K562 (cell line): ENCODE results near the gene SLC6A6. TPM values are rescaled to one million over a fixed set of nuclear protein-coding genes. Genes with fewer than 3 reads are reported as not detected.

Source experiments
- ARHGAP35 ChIP-seq: fragments of 450-650 bp; IDR thresholded peaks from 2 replicates; pipeline ENCODE4 v1.6.1; 2018; ENCODE audit not compliant: partially characterized antibody
- ARID1B ChIP-seq: fragments of 450-650 bp; IDR thresholded peaks from 2 replicates; pipeline ENCODE4 v1.6.1; 2016; ENCODE audit warnings: antibody characterized with exemption, mild to moderate bottlenecking, inconsistent platforms
- BHLHE40 ChIP-seq: IDR thresholded peaks from 2 replicates; pipeline ENCODE4 v1.6.1; 2011; ENCODE audit warnings: low read length, improper control_type of control experiment
- CGGBP1 ChIP-seq: fragments of 250-450 bp; sonication (Bioruptor Pico); IDR thresholded peaks from 2 replicates; pipeline ENCODE4 v1.9.0; 2021; ENCODE audit warnings: mild to moderate bottlenecking
- DIDO1 ChIP-seq: fragments of 450-650 bp; IDR thresholded peaks from 2 replicates; pipeline ENCODE4 v1.6.1; 2016; ENCODE audit warnings: low read depth, missing biosample characterization, missing genetic modification characterization
- FOXM1 ChIP-seq, 2 experiments: fragments of 450-650 bp in 1 of 2; sonication (generic) in 1 of 2; formaldehyde crosslinking in 1 of 2; IDR thresholded peaks; 2 replicates each; pipeline versions ENCODE4 v1.6.1 to v1.9.0; 2017 to 2022; ENCODE audit warnings: low read depth in 2 of 2, mild to moderate bottlenecking in 2 of 2, missing genetic modification reagents in 1 of 2, moderate library complexity in 1 of 2
- HNRNPH1 ChIP-seq: fragments of 200-400 bp; formaldehyde crosslinking; optimal IDR thresholded peaks from 2 replicates; pipeline ENCODE3; 2017; ENCODE audit warnings: low read depth, mild to moderate bottlenecking, low read length, moderate library complexity
- KDM1A ChIP-seq, 2 experiments: fragments of 450-650 bp; IDR thresholded peaks; 2 replicates each; pipeline ENCODE4 v1.6.1; 2016; ENCODE audit warnings: mild to moderate bottlenecking in 2 of 2
- KDM2B ChIP-seq: fragments of 250-450 bp; sonication (Bioruptor Pico); IDR thresholded peaks from 2 replicates; pipeline ENCODE4 v1.8.0; 2021; ENCODE audit warnings: mild to moderate bottlenecking, moderate library complexity
- KLF16 ChIP-seq: IDR thresholded peaks from 2 replicates; pipeline ENCODE4 v1.6.1; 2016; ENCODE audit warnings: antibody characterized with exemption
- MAX ChIP-seq: sonication (generic); formaldehyde crosslinking; IDR thresholded peaks from 2 replicates; pipeline ENCODE4 v1.9.0; 2022; ENCODE audit warnings: mild to moderate bottlenecking, missing genetic modification reagents
- MCM2 ChIP-seq: fragments of 450-650 bp; IDR thresholded peaks from 2 replicates; pipeline ENCODE4 v1.6.1; 2017; ENCODE audit warnings: low read depth, mild to moderate bottlenecking
- MNT ChIP-seq, 2 experiments: fragments of 450-650 bp; conservative IDR thresholded peaks; 2 replicates each; pipeline ENCODE4 v1.6.1; 2017; ENCODE audit warnings: mild to moderate bottlenecking in 2 of 2, moderate library complexity in 2 of 2
- MYNN ChIP-seq, 2 experiments: sonication (generic); formaldehyde crosslinking in 1 of 2; IDR thresholded peaks; 2 replicates each; pipeline versions ENCODE4 v1.5.0 to v1.6.1; 2016 to 2020; ENCODE audit warnings: antibody characterized with exemption in 1 of 2, missing genetic modification reagents in 1 of 2
- NFYB ChIP-seq: IDR thresholded peaks from 2 replicates; pipeline ENCODE4 v1.6.1; 2011; ENCODE audit warnings: mild to moderate bottlenecking, moderate library complexity; ENCODE audit not compliant: insufficient read length; ENCODE audit errors: extremely low read depth
- PHB2 ChIP-seq: fragments of 450-650 bp; IDR thresholded peaks from 2 replicates; pipeline ENCODE4 v1.6.1; 2017; ENCODE audit warnings: low read depth
- POU5F1 ChIP-seq: fragments of 150-350 bp; IDR thresholded peaks from 2 replicates; pipeline ENCODE4 v1.6.1; 2014; ENCODE audit warnings: borderline replicate concordance, low read length, low read depth, mild to moderate bottlenecking; ENCODE audit not compliant: partially characterized antibody
- RB1 ChIP-seq: fragments of 450-650 bp; IDR thresholded peaks from 2 replicates; pipeline ENCODE4 v1.6.1; 2017; ENCODE audit warnings: low read depth, mild to moderate bottlenecking
- RBM25 ChIP-seq: fragments of 200-400 bp; formaldehyde crosslinking; IDR thresholded peaks from 2 replicates; pipeline ENCODE4 v1.6.1; 2018; ENCODE audit warnings: low read length, low read depth, moderate library complexity; ENCODE audit not compliant: severe bottlenecking
- SETDB1 ChIP-seq: IDR thresholded peaks from one replicate; pipeline ENCODE4 v1.6.1; 2012; ENCODE audit warnings: low read length, control low read depth, inconsistent platforms
- SMARCB1 ChIP-seq: IDR thresholded peaks from 2 replicates; pipeline ENCODE4 v1.6.1; 2011; ENCODE audit warnings: improper control_type of control experiment, low read depth; ENCODE audit not compliant: insufficient read length
- SUPT5H ChIP-seq: fragments of 450-650 bp; IDR thresholded peaks from 2 replicates; pipeline ENCODE4 v1.6.1; 2016
- ZFP91 ChIP-seq: sonication (generic); formaldehyde crosslinking; IDR thresholded peaks from 2 replicates; pipeline ENCODE4 v1.8.0; 2022; ENCODE audit warnings: mild to moderate bottlenecking, missing genetic modification reagents
- ZFX ChIP-seq: sonication (generic); formaldehyde crosslinking; IDR thresholded peaks from 2 replicates; pipeline ENCODE4 v1.8.0; 2022; ENCODE audit warnings: mild to moderate bottlenecking, missing genetic modification reagents, moderate library complexity
- ZNF143 ChIP-seq: sonication (generic); formaldehyde crosslinking; IDR thresholded peaks from 2 replicates; pipeline ENCODE4 v1.9.0; 2022; ENCODE audit warnings: mild to moderate bottlenecking, missing genetic modification reagents
- ZNF324 ChIP-seq: fragments of 250-450 bp; sonication (Bioruptor Pico); IDR thresholded peaks from 2 replicates; pipeline ENCODE4 v1.4.0; 2020; ENCODE audit warnings: mild to moderate bottlenecking
- ZNF75A ChIP-seq: fragments of 450-650 bp; formaldehyde crosslinking; IDR thresholded peaks from 2 replicates; pipeline ENCODE4 v1.4.0; 2020; ENCODE audit warnings: mild to moderate bottlenecking
- ZNF766 ChIP-seq: fragments of 200-800 bp; sonication (Bioruptor generic); conservative IDR thresholded peaks from 2 replicates; pipeline ENCODE4 v1.6.1; 2016; ENCODE audit warnings: missing genetic modification characterization, missing compliant biosample characterization
- polyA plus RNA-seq, 8 experiments: library from polyadenylated mRNA; depleted of rRNA in 4 of 8; stranded (reverse) in 5 of 8; unstranded in 3 of 8; fragments of >200 nt; fragmentation: Nextera tagmentation in 2 of 8; fragmentation: Illumina TruSeq in 1 of 8; extraction: Ambion mirVana in 2 of 8; extraction: Trizol in 1 of 8; gene quantifications; 2 replicates each; pipeline versions ENCODE4 v1.2.1 to v1.2.3, GENCODE V29; 2011 to 2014; ENCODE audit warnings: inconsistent platforms in 1 of 8, missing spikeins in 1 of 8
- total RNA-seq, 7 experiments: library from RNA; depleted of rRNA in 6 of 7; stranded (reverse); fragments of >200 nt in 6 of 7; fragmentation: Illumina TruSeq in 2 of 7; extraction: Trizol in 2 of 7; gene quantifications; 2 replicates each; pipeline versions ENCODE4 v1.2.1 to v1.2.3, GENCODE V29; 2011 to 2021; ENCODE audit warnings: low replicate concordance in 1 of 7

Gene SLC6A6
- total and polyA plus RNA-seq, 9 of the 15 experiments (the other 6 are each of a cell fraction or from before 2014, with no cell fraction given), result 12.3 to 203 (median 93.2) TPM

GRCh38 chr3:14439501-14440167 is 37.2 kb downstream of the SLC6A6 start (continued):
- TF ChIP-seq NFYB, result no peak
- no peak for TF ChIP-seq SETDB1
- TF ChIP-seq KDM2B, result no peak
- TF ChIP-seq MNT (conservative IDR thresholded peaks at IDR 0.05), result peak in 1 of 2 experiments; percentile 41; a peak in 1 of 4 replicates
- no peak for TF ChIP-seq CGGBP1 (CRISPR knock-in tag)
- TF ChIP-seq RBM25, result peak; percentile 68
- no peak for TF ChIP-seq ZFP91 (CRISPR knock-in tag)
- TF ChIP-seq FOXM1 (IDR thresholded peaks at IDR 0.05; ENCODE audit: low read depth), result no peak
- TF ChIP-seq FOXM1 (CRISPR knock-in tag; IDR thresholded peaks at IDR 0.05; ENCODE audit: low read depth), result no peak
- TF ChIP-seq SUPT5H, result no peak
- peak; percentile 12 to 29; a peak in 1 of 4 replicates for TF ChIP-seq KDM1A (IDR thresholded peaks at IDR 0.05)
- TF ChIP-seq POU5F1, result no peak
- TF ChIP-seq MYNN (IDR thresholded peaks at IDR 0.05), result no peak
- TF ChIP-seq MYNN (CRISPR knock-in tag; IDR thresholded peaks at IDR 0.05), result no peak
- no peak for TF ChIP-seq ARHGAP35
- no peak for TF ChIP-seq SMARCB1
- no peak for TF ChIP-seq RB1
- no peak for TF ChIP-seq MCM2
- peak; percentile 27 for TF ChIP-seq MAX (CRISPR knock-in tag)
- TF ChIP-seq DIDO1 (tag), result no peak
- TF ChIP-seq HNRNPH1, result no peak
- no peak for TF ChIP-seq ZNF143
- no peak for TF ChIP-seq ZNF766 (CRISPR knock-in tag)
- peak; percentile 75 for TF ChIP-seq ARID1B
- peak; percentile 63 for TF ChIP-seq BHLHE40
- TF ChIP-seq KLF16, result no peak
- no peak for TF ChIP-seq PHB2
- no peak for TF ChIP-seq ZNF75A (CRISPR knock-in tag)
- TF ChIP-seq ZFX (CRISPR knock-in tag), result no peak
- TF ChIP-seq ZNF324 (CRISPR knock-in tag), result no peak
